ENCODE measurements around the gene ITGB3BP. TPM values are rescaled to one million over a fixed set of nuclear protein-coding genes. Genes with fewer than 3 reads are reported as not detected.

ITGB3BP gene
- total and polyA plus RNA-seq, 2 of the 8 experiments (the other 6 are each of a cell fraction or from before 2014, with no cell fraction given), result 17.6 to 49.1 TPM

GRCh38 chr1:63428815-63429214, 94.2 kb downstream of the ITGB3BP start:
- no peaks in the 10 kb centered on the region for H3K9me3 ChIP-seq (ENCODE audit: insufficient read depth in 2 of 2, low read depth in 1 of 2, low read length in 1 of 2)
- ChIA-PET POLR2A (ENCODE audit: partially characterized antibody) (no interaction called here), CTCF (ENCODE audit: partially characterized antibody) (interaction anchor here (1.2 to 1.6 kb wide), 3 partner anchors 8 to 16 kb away, joined by 3 to 4 read pairs (median 4); no protein-coding TSS in a partner anchor)
- no peak overlapping the region for H2AFZ ChIP-seq (ENCODE audit: low read length)
- H3K4me2 ChIP-seq (ENCODE audit: insufficient read depth in 1 of 2, low read depth in 2 of 2, low read length in 2 of 2), result no peak overlapping the region
- H2BK20ac ChIP-seq (ENCODE audit: low read length), result no peak overlapping the region
- H2BK120ac ChIP-seq (replicated peaks; ENCODE audit: low read depth, low read length), result no peak overlapping the region
- no peak overlapping the region for H2BK15ac ChIP-seq (ENCODE audit: low read length)
- FAIRE-seq (no peak), DNase-seq (ENCODE audit: low read depth in 1 of 2, low spot score in 2 of 2) (no peak)
- no peaks in the 10 kb centered on the region for H3K79me2 ChIP-seq (ENCODE audit: control insufficient read depth in 1 of 2, insufficient read depth in 2 of 2, low read length in 2 of 2)
- H3K36me3 ChIP-seq (ENCODE audit: control insufficient read depth in 2 of 4, insufficient read depth in 4 of 4, low read length in 3 of 4), result no peaks in the 10 kb centered on the region; a peak in 2 of 8 replicates
- no peak overlapping the region for H3K9ac ChIP-seq (replicated peaks in 1 of 4; ENCODE audit: extremely low read depth in 1 of 4, low read depth in 3 of 4, low read length in 3 of 4)
- no peaks in the 10 kb centered on the region for H4K20me1 ChIP-seq (replicated peaks in 1 of 2; ENCODE audit: control insufficient read depth in 1 of 2, insufficient read depth in 2 of 2, low read length in 2 of 2)
- no peak overlapping the region for H4K5ac ChIP-seq (ENCODE audit: insufficient read length, low read depth, low read length)
- no peak overlapping the region for H4K91ac ChIP-seq (replicated peaks; ENCODE audit: insufficient read length, low read length)
- no peak overlapping the region for H3K4ac ChIP-seq (replicated peaks; ENCODE audit: insufficient read length, low read depth, low read length)
- H2AK5ac ChIP-seq (ENCODE audit: low read depth, low read length), result no peak overlapping the region
- H3K4me1 ChIP-seq (replicated peaks in 1 of 4; ENCODE audit: control insufficient read depth in 3 of 4, insufficient read depth in 4 of 4, low read length in 3 of 4), result no peaks in the 10 kb centered on the region
- H3K23ac ChIP-seq (ENCODE audit: insufficient read length), result no peak overlapping the region
- peaks cover 6% of the 10 kb centered on the region; the same call in 1 of the 2 replicates for H3K23me2 ChIP-seq (ENCODE audit: low read depth, low read length)
- H2BK5ac ChIP-seq (ENCODE audit: low read depth, low read length), result no peak overlapping the region
- H2BK12ac ChIP-seq (ENCODE audit: low read depth, low read length), result no peak overlapping the region
- no peak overlapping the region for H3K18ac ChIP-seq (ENCODE audit: extremely low read depth, low read length)
- no peak overlapping the region for H3K27ac ChIP-seq (ENCODE audit: low read depth, low read length)
- no peak overlapping the region for H3K4me3 ChIP-seq (ENCODE audit: extremely low read depth in 1 of 4, insufficient read depth in 2 of 4, low read depth in 3 of 4, low read length in 4 of 4)
- H3K56ac ChIP-seq (replicated peaks; ENCODE audit: insufficient read length, low read depth, low read length), result no peak overlapping the region
- H3K27me3 ChIP-seq (replicated peaks in 1 of 4; ENCODE audit: control insufficient read depth in 3 of 4, extremely low read depth in 1 of 4, insufficient read depth in 3 of 4, low read length in 3 of 4), result no peaks in the 10 kb centered on the region
- no peak overlapping the region for H4K8ac ChIP-seq (ENCODE audit: extremely low read depth, insufficient read depth, low read length)
- H3K14ac ChIP-seq (ENCODE audit: insufficient read length), result no peak overlapping the region
- no peaks in the 10 kb centered on the region for H3K79me1 ChIP-seq (ENCODE audit: low read depth, low read length)
- TF ChIP-seq POLR2A (IDR thresholded peaks at IDR 0.05; ENCODE audit: control extremely low read depth in 1 of 2, low read depth in 2 of 2, low read length in 2 of 2) (no peak), CTBP2 (IDR thresholded peaks at IDR 0.05; ENCODE audit: borderline replicate concordance, insufficient read depth, insufficient read length, low read length) (no peak), BCL11A (IDR thresholded peaks at IDR 0.05; ENCODE audit: low read depth in 2 of 2, low read length in 2 of 2) (no peak), RXRA (IDR thresholded peaks at IDR 0.05; ENCODE audit: insufficient read depth, low read depth, low read length) (no peak), CEBPB (IDR thresholded peaks at IDR 0.05; ENCODE audit: low read depth, low read length) (no peak), EP300 (IDR thresholded peaks at IDR 0.05; ENCODE audit: borderline replicate concordance in 1 of 2, low read depth in 2 of 2, low read length in 2 of 2) (no peak), SIN3A (conservative IDR thresholded peaks at IDR 0.05 in 1 of 2, IDR thresholded peaks at IDR 0.05 in 1 of 2; ENCODE audit: low read depth in 1 of 2, low read length in 2 of 2) (no peak), CBX5 (IDR thresholded peaks at IDR 0.05; ENCODE audit: low read depth, low read length) (no peak), ATF2 (IDR thresholded peaks at IDR 0.05; ENCODE audit: low read length) (no peak), MAX (IDR thresholded peaks at IDR 0.05) (no peak), CHD1 (IDR thresholded peaks at IDR 0.05; ENCODE audit: low read depth, low read length) (no peak), SAP30 (IDR thresholded peaks at IDR 0.05; ENCODE audit: insufficient read depth, insufficient replicate concordance, low read length) (no peak)

Data from H1 (cell line).